Upper lobe of left lung (tissue), 6 donors: ENCODE data around the gene HNRNPC. TPM values are rescaled to one million over a fixed set of nuclear protein-coding genes. Genes with fewer than 3 reads are reported as not detected.

Source experiments
- ATAC-seq, 2 donors: fragments of 200-7000 bp; cut with Tn5 transposase; one replicate each; pipeline ENCODE4 v1.9.1; 2022; ENCODE audit warnings: mild to moderate bottlenecking in 2 of 2, moderate library complexity in 2 of 2; ENCODE audit not compliant: low FRiP score in 2 of 2
- DNase-seq, 2 donors: peaks; one replicate each; pipeline ENCODE4 v3.0.0-alpha.2; 2019 to 2020
- H3K27ac ChIP-seq, 4 donors: fragments of 200-600 bp; sonication (generic); one replicate each; pipeline ENCODE4 v1.5.1; 2016 to 2019
- H3K27me3 ChIP-seq, 4 donors: fragments of 200-600 bp; sonication (generic); one replicate each; pipeline ENCODE4 v1.5.1; 2017 to 2019
- H3K36me3 ChIP-seq, 4 donors: fragments of 200-600 bp; sonication (generic); one replicate each; pipeline ENCODE4 v1.5.1; 2016 to 2019
- H3K4me1 ChIP-seq, 4 donors: fragments of 200-600 bp; sonication (generic); one replicate each; pipeline ENCODE4 v1.5.1; 2018 to 2019
- H3K4me3 ChIP-seq, 4 donors: fragments of 200-600 bp; sonication (generic); one replicate each; pipeline ENCODE4 v1.5.1; 2017 to 2019; ENCODE audit warnings: mild to moderate bottlenecking in 2 of 4, moderate library complexity in 1 of 4
- H3K9me3 ChIP-seq, 4 donors: fragments of 200-600 bp; sonication (generic); one replicate each; pipeline ENCODE4 v1.5.1; 2018 to 2019
- EP300 ChIP-seq, 4 donors: sonication (generic); formaldehyde crosslinking; IDR thresholded peaks; one replicate each; pipeline ENCODE4 v1.5.1; 2017; ENCODE audit warnings: antibody characterized with exemption in 4 of 4, control low read depth in 2 of 4
- POLR2A ChIP-seq, 4 donors: fragments of 450-650 bp; IDR thresholded peaks; one replicate each; pipeline ENCODE4 v1.5.1; 2016 to 2017; ENCODE audit warnings: antibody characterized with exemption in 4 of 4, mild to moderate bottlenecking in 2 of 4
- POLR2AphosphoS5 ChIP-seq, 2 donors: sonication (generic); formaldehyde crosslinking; IDR thresholded peaks; one replicate each; pipeline ENCODE4 v1.5.1; 2017; ENCODE audit warnings: antibody characterized with exemption in 2 of 2
- WGBS, 2 donors: methylation state at CpG; one replicate each; pipeline ENCODE4 v1.1.5; 2017 to 2018; 5-methylcytosine and 5-hydroxymethylcytosine counted together
- total RNA-seq, 6 donors: library from RNA; depleted of rRNA in 4 of 6; stranded (reverse); fragments of >200 nt in 4 of 6; gene quantifications; one replicate each; pipeline versions ENCODE4 v1.1.0 to v1.2.1, GENCODE V29; 2016 to 2021
- TF ChIP-seq, protein P1 (sequence below), 6 experiments: fragments of 450-650 bp in 4 of 6; fragments of 200-600 bp in 2 of 6; sonication (generic) in 2 of 6; IDR thresholded peaks; one replicate each; pipeline ENCODE4 v1.5.1; 2016 to 2019; ENCODE audit warnings: antibody characterized with exemption in 6 of 6
- donor health status: DM: no; HTN: no; CAD: no; lungs with moderate emphysema.
- donor health status: DM: no; HTN: yes; CAD: no; lungs with severe emphysema.

HNRNPC gene
- total RNA-seq, 6 donors from 2014 or later, result 119 to 390 (median 293) TPM

DNA sequence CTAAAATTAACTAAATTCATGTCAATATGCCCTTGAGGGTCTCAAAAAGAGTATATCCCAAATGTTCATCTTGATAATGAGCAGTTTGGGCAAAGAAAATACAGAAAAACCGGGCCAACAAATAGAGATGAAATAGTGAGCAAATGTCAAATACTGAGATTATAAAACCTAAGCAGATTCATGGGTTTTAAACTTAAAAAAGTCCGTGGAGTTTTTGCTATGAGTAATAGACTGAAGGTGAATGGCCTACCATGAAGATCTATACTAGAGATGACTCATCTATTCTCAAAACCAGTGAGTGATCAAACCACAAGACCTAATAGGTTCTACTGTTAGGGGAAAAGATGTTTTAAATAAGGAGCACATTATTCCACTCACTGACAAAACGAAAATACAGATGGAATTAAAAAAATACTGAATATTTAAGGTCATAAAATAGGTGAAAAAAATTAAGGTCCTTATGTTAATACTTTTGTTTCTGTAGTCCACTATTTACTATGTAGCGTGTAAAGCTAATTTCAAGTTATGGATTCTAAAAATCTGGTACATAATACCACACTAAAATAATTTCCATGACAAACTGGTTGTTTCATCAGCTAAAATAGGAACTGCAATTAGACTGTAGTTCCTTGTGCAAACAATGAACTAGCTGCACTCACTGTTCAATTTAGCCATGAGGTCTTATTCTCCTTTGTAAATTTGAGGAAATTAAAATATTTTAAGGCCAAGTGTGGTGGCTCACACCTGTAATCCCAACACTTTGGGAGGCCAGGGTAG, 5.0 kb downstream of the HNRNPC start:
- TF ChIP-seq POLR2A (IDR thresholded peaks at IDR 0.05) (no peak), EP300 (IDR thresholded peaks at IDR 0.05) (no peak), POLR2AphosphoS5 (IDR thresholded peaks at IDR 0.05) (no peak)
- TF ChIP-seq, protein P1, sequence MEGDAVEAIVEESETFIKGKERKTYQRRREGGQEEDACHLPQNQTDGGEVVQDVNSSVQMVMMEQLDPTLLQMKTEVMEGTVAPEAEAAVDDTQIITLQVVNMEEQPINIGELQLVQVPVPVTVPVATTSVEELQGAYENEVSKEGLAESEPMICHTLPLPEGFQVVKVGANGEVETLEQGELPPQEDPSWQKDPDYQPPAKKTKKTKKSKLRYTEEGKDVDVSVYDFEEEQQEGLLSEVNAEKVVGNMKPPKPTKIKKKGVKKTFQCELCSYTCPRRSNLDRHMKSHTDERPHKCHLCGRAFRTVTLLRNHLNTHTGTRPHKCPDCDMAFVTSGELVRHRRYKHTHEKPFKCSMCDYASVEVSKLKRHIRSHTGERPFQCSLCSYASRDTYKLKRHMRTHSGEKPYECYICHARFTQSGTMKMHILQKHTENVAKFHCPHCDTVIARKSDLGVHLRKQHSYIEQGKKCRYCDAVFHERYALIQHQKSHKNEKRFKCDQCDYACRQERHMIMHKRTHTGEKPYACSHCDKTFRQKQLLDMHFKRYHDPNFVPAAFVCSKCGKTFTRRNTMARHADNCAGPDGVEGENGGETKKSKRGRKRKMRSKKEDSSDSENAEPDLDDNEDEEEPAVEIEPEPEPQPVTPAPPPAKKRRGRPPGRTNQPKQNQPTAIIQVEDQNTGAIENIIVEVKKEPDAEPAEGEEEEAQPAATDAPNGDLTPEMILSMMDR (IDR thresholded peaks at IDR 0.05), result no peak
- Histone ChIP-seq H3K27ac (peak overlapping the region in 2 of 4 donors; percentile 21 to 41), H3K27me3 (no peaks in the 10 kb centered on the region), H3K36me3 (peaks cover 12 to 68% (median 34%) of the 10 kb centered on the region in 4 donors), H3K9me3 (no peaks in the 10 kb centered on the region), H3K4me3 (peak overlapping the region in 1 of 4 donors; percentile 10), H3K4me1 (peaks cover 51 to 76% (median 64%) of the 10 kb centered on the region in 4 donors)
- DNase-seq, result no peak
- 40 to 45% methylated on average over 4 of the region's 4 CpGs for WGBS, 2 donors
- peak in 1 of 2 donors; percentile 67 for ATAC-seq

DNA sequence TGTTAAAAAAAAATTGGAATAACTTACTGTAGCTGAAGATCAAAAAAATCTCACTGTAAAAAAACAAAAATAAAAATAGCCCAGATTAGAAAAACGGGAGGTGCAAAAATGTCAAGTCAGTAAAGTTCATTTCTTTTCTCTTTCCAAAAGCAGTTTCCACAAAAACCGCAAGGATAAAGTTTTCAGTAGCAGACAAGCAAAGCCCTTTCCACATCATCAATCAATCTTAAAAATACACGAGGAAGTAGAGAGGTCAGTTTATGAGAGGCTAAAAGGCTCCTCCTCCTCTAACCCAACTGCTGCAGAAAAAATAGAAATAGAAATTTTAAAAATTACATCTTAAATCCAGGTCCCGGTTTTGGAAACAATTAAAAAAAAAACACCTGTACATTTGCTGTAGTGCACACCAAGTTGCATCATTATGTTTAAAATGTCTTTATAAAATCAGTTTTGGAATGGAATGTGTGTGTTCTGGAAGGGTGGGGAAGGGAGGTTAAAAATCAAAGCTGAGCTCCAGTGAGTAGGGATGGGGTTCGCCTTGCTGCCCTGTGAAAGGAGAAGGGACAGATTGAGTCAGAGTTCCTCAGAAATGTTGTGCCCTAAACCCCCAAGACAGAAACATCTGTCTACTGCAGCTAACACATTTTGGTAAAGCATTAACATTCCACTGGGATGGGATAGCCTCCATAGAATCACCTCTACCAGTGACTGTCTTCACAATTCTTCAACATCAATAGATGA, 5.8 kb downstream of the HNRNPC start:
- TF ChIP-seq EP300 (IDR thresholded peaks at IDR 0.05) (no peak), POLR2AphosphoS5 (IDR thresholded peaks at IDR 0.05) (no peak), POLR2A (IDR thresholded peaks at IDR 0.05) (no peak)
- TF ChIP-seq, protein P1 (IDR thresholded peaks at IDR 0.05), result no peak
- 24 to 33% methylated on average over 5 of the region's 5 CpGs for WGBS, 2 donors
- peaks cover 59 to 84% (median 72%) of the 10 kb centered on the region in 4 donors for H3K4me1 ChIP-seq
- ATAC-seq (peak in 1 of 2 donors; percentile 47), DNase-seq (no peak)
- peaks cover 12 to 76% (median 37%) of the 10 kb centered on the region in 4 donors for H3K36me3 ChIP-seq
- H3K27me3 ChIP-seq, result no peaks in the 10 kb centered on the region
- no peaks in the 10 kb centered on the region for H3K9me3 ChIP-seq
- peak overlapping the region in 1 of 4 donors; percentile 21 for H3K27ac ChIP-seq
- H3K4me3 ChIP-seq, result peak overlapping the region in 1 of 4 donors; percentile 10

DNA sequence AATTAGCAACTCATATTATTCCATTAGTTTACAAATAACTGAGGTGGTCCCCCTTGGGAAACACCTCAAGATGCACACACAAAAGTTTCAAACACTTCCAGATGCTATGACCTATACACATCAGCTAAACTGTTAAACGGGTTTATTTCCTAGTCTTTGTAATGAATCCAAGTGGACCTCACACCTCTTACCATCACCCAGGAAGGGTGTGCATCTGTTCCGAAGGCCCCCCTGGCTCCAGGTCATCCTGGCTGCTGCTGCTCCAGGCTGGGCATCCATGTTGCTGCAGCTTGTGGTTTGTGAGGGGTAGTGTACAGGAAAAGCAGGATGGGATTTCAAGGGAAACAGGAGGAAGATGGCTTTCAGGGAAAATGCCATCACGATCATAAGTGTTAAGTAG, 6.8 kb downstream of the HNRNPC start:
- H3K27ac ChIP-seq, result peak overlapping the region in 1 of 4 donors; percentile 29
- ATAC-seq (no peak), DNase-seq (no peak)
- 47 to 63% methylated on average over 3 of the region's 3 CpGs for WGBS, 2 donors
- TF ChIP-seq, protein P1 (IDR thresholded peaks at IDR 0.05), result no peak
- TF ChIP-seq POLR2AphosphoS5 (IDR thresholded peaks at IDR 0.05) (no peak), POLR2A (IDR thresholded peaks at IDR 0.05) (no peak), EP300 (IDR thresholded peaks at IDR 0.05) (no peak)
- no peak overlapping the region for H3K4me3 ChIP-seq
- peaks cover 12 to 81% (median 40%) of the 10 kb centered on the region in 4 donors for H3K36me3 ChIP-seq
- H3K9me3 ChIP-seq, result no peaks in the 10 kb centered on the region
- no peaks in the 10 kb centered on the region for H3K27me3 ChIP-seq
- peaks cover 69 to 88% (median 81%) of the 10 kb centered on the region in 4 donors for H3K4me1 ChIP-seq

DNA sequence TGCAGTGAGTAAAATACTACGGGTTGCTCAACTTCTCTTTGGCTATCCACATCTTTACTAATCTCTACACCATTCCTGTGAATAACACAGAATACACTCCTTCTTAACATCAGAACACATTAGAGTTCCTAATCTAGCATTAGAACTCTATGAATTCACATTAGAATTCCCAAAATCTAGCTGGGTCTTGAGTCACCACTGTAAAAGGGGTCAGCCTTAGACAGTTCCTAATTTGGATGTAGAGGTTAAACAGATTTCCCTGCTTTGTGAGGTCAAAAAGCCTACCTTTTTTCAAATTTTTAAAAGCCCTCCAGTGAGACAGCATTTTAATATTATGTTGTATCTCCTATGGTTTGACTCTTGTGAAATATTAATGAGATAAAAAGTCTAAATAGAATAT, 7.4 kb downstream of the HNRNPC start:
- H3K4me1 ChIP-seq, result peaks cover 74 to 88% (median 82%) of the 10 kb centered on the region in 4 donors
- no peaks in the 10 kb centered on the region for H3K27me3 ChIP-seq
- ATAC-seq, result no peak
- 56 to 71% methylated on average over 1 of the region's 1 CpG for WGBS, 2 donors
- peak overlapping the region in 1 of 4 donors; percentile 29 for H3K27ac ChIP-seq
- H3K4me3 ChIP-seq, result no peak overlapping the region
- no peak for DNase-seq
- peaks cover 12 to 83% (median 40%) of the 10 kb centered on the region in 4 donors for H3K36me3 ChIP-seq
- H3K9me3 ChIP-seq, result no peaks in the 10 kb centered on the region
- no peak for TF ChIP-seq EP300 (IDR thresholded peaks at IDR 0.05)
- TF ChIP-seq POLR2AphosphoS5 (IDR thresholded peaks at IDR 0.05), result no peak
- TF ChIP-seq, protein P1 (IDR thresholded peaks at IDR 0.05), result no peak
